ENCODE results near the gene TPCN1.

Gene TPCN1

DNA sequence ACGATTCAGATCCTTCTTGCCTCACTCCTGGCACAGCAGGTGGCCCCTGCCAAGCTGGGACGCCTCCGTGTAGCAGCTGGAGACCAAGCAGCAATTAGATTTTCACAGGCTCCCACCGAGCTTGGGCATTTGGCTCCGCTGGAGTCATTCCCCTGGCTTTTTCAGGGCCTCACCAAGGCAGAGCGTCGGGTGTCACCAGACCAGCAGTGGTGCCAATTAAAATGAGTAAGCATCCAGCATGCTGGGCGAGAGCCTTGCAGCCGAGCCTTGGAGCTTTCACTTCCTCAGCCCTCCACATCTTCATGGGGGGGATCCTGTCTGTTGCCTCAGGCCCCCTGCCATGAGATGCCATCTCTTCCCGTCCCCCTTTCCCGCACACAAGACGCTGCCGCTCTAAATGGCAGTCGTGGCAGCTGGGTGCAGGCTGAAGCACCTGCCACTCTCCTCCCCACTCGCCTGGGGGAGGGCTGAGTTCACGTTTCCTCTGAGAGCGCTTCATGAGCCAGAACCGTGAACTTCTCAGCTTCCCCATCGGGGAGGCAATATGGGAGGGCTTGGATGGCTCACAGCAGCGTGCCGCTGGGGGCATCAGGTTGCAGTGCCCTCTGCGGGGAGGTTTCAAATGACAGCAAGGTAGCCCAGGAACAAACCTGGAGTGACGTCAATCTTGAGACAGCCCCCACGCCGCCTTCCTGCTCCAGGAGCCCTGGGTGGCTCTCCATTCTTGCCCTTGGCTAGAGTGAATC lies 11.7 kb downstream of the TPCN1 start (continued):
- TF ChIP-seq ZIC2 (tag by site-specific recombination; IDR thresholded peaks at IDR 0.05) (peak; percentile 100), ZFP69B (tag by site-specific recombination; IDR thresholded peaks at IDR 0.05) (no peak; the same call in 1 of the 2 replicates), ZNF146 (tag by site-specific recombination; IDR thresholded peaks at IDR 0.05) (no peak), MEIS1 (CRISPR knock-in tag; IDR thresholded peaks at IDR 0.05; ENCODE audit: borderline replicate concordance) (no peak), ZNF830 (tag by site-specific recombination; IDR thresholded peaks at IDR 0.05; ENCODE audit: low read depth) (no peak), ZNF514 (tag by site-specific recombination; IDR thresholded peaks at IDR 0.05) (no peak), ZNF521 (tag by site-specific recombination; IDR thresholded peaks at IDR 0.05) (no peak), ZNF768 (tag by site-specific recombination; IDR thresholded peaks at IDR 0.05) (no peak), YY2 (tag by site-specific recombination; IDR thresholded peaks at IDR 0.05) (no peak), ZNF433 (tag by site-specific recombination; IDR thresholded peaks at IDR 0.05; ENCODE audit: low read depth) (no peak), ZNF692 (tag by site-specific recombination; IDR thresholded peaks at IDR 0.05) (0 out of 2 replicates have a peak, but pooled peaks have one; percentile 33), ZNF155 (tag by site-specific recombination; IDR thresholded peaks at IDR 0.05) (no peak), ZNF404 (tag by site-specific recombination; IDR thresholded peaks at IDR 0.05) (no peak), ZNF792 (tag by site-specific recombination; IDR thresholded peaks at IDR 0.05) (peak; percentile 43; the same call in 1 of the 2 replicates), ZNF350 (tag by site-specific recombination; IDR thresholded peaks at IDR 0.05) (no peak), MZF1 (tag by site-specific recombination; IDR thresholded peaks at IDR 0.05; ENCODE audit: borderline replicate concordance) (no peak), ZSCAN23 (tag by site-specific recombination; IDR thresholded peaks at IDR 0.05) (no peak), BCL11A (tag by site-specific recombination; IDR thresholded peaks at IDR 0.05; ENCODE audit: low read depth) (no peak; the same call in 1 of the 2 replicates), ZNF585B (tag by site-specific recombination; IDR thresholded peaks at IDR 0.05) (no peak), WT1 (tag by site-specific recombination; IDR thresholded peaks at IDR 0.05) (peak; percentile 84; the same call in 1 of the 2 replicates), ZNF354C (tag by site-specific recombination; IDR thresholded peaks at IDR 0.05; ENCODE audit: borderline replicate concordance, low read depth) (no peak), SCRT2 (tag by site-specific recombination; IDR thresholded peaks at IDR 0.05) (peak; percentile 73; the same call in 1 of the 2 replicates), ZNF223 (tag by site-specific recombination; IDR thresholded peaks at IDR 0.05) (peak; percentile 97), ZNF473 (tag by site-specific recombination; IDR thresholded peaks at IDR 0.05) (no peak)
- TF ChIP-seq, protein P1, sequence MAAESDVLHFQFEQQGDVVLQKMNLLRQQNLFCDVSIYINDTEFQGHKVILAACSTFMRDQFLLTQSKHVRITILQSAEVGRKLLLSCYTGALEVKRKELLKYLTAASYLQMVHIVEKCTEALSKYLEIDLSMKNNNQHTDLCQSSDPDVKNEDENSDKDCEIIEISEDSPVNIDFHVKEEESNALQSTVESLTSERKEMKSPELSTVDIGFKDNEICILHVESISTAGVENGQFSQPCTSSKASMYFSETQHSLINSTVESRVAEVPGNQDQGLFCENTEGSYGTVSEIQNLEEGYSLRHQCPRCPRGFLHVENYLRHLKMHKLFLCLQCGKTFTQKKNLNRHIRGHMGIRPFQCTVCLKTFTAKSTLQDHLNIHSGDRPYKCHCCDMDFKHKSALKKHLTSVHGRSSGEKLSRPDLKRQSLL (tag by site-specific recombination; IDR thresholded peaks at IDR 0.05) = no peak
- TF ChIP-seq, protein P2, sequence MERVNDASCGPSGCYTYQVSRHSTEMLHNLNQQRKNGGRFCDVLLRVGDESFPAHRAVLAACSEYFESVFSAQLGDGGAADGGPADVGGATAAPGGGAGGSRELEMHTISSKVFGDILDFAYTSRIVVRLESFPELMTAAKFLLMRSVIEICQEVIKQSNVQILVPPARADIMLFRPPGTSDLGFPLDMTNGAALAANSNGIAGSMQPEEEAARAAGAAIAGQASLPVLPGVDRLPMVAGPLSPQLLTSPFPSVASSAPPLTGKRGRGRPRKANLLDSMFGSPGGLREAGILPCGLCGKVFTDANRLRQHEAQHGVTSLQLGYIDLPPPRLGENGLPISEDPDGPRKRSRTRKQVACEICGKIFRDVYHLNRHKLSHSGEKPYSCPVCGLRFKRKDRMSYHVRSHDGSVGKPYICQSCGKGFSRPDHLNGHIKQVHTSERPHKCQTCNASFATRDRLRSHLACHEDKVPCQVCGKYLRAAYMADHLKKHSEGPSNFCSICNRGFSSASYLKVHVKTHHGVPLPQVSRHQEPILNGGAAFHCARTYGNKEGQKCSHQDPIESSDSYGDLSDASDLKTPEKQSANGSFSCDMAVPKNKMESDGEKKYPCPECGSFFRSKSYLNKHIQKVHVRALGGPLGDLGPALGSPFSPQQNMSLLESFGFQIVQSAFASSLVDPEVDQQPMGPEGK (tag by site-specific recombination; IDR thresholded peaks at IDR 0.05) = peak; percentile 97
- TF ChIP-seq, protein P3, sequence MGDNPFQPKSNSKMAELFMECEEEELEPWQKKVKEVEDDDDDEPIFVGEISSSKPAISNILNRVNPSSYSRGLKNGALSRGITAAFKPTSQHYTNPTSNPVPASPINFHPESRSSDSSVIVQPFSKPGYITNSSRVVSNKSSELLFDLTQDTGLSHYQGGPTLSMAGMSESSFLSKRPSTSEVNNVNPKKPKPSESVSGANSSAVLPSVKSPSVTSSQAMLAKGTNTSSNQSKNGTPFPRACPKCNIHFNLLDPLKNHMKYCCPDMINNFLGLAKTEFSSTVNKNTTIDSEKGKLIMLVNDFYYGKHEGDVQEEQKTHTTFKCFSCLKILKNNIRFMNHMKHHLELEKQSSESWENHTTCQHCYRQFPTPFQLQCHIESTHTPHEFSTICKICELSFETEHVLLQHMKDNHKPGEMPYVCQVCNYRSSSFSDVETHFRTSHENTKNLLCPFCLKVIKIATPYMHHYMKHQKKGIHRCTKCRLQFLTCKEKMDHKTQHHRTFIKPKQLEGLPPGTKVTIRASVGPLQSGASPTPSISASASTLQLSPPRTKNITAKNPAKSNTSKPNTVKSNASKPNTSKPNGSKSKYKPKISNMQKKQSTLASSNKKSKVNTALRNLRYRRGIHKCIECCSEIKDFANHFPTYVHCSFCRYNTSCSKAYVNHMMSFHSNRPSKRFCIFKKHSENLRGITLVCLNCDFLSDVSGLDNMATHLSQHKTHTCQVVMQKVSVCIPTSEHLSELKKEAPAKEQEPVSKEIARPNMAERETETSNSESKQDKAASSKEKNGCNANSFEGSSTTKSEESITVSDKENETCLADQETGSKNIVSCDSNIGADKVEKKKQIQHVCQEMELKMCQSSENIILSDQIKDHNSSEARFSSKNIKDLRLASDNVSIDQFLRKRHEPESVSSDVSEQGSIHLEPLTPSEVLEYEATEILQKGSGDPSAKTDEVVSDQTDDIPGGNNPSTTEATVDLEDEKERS (tag by site-specific recombination; IDR thresholded peaks at IDR 0.05) = no peak
- TF ChIP-seq, protein P4, sequence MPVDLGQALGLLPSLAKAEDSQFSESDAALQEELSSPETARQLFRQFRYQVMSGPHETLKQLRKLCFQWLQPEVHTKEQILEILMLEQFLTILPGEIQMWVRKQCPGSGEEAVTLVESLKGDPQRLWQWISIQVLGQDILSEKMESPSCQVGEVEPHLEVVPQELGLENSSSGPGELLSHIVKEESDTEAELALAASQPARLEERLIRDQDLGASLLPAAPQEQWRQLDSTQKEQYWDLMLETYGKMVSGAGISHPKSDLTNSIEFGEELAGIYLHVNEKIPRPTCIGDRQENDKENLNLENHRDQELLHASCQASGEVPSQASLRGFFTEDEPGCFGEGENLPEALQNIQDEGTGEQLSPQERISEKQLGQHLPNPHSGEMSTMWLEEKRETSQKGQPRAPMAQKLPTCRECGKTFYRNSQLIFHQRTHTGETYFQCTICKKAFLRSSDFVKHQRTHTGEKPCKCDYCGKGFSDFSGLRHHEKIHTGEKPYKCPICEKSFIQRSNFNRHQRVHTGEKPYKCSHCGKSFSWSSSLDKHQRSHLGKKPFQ (tag by site-specific recombination; IDR thresholded peaks at IDR 0.05) = no peak

All from HEK293 (cell line).